NT2/D1 (cell line): ENCODE data around the gene F9.
"Not testable (repeated sequence)": the region's sequence is repeated elsewhere in the genome, so short reads cannot be mapped to it uniquely, and the experiment has no call there.

Experiments
- DNase-seq: peaks from one replicate; pipeline ENCODE4 v3.0.0-alpha.2; 2011; ENCODE audit warnings: low read depth, low spot score
- H3K27me3 ChIP-seq: 2 replicates; pipeline ENCODE4 v1.6.0; 2011; ENCODE audit warnings: mild to moderate bottlenecking; ENCODE audit not compliant: insufficient read length, insufficient read depth
- H3K36me3 ChIP-seq: 2 replicates; pipeline ENCODE4 v1.6.1; 2011; ENCODE audit warnings: mild to moderate bottlenecking, low read length, mixed read lengths; ENCODE audit not compliant: insufficient read depth, insufficient read length
- H3K4me1 ChIP-seq: 2 replicates; pipeline ENCODE4 v1.5.1; 2011; ENCODE audit not compliant: insufficient read depth, insufficient read length
- H3K4me3 ChIP-seq: 2 replicates; pipeline ENCODE4 v1.5.1; 2011; ENCODE audit warnings: low read depth; ENCODE audit not compliant: insufficient read length
- H3K9ac ChIP-seq: 2 replicates; pipeline ENCODE4 v1.6.0; 2011; ENCODE audit warnings: low read depth; ENCODE audit not compliant: insufficient read length
- H3K9me3 ChIP-seq: 2 replicates; pipeline ENCODE4 v1.5.1; 2011; ENCODE audit warnings: mild to moderate bottlenecking, low read length; ENCODE audit not compliant: insufficient read depth
- SUZ12 ChIP-seq: IDR thresholded peaks from 2 replicates; pipeline ENCODE4 v1.6.1; 2011; ENCODE audit not compliant: insufficient read length, insufficient read depth; ENCODE audit errors: extremely low read depth
- YY1 ChIP-seq: IDR thresholded peaks from 2 replicates; pipeline ENCODE4 v1.6.1; 2011; ENCODE audit not compliant: insufficient read length, insufficient read depth
- ZNF274 ChIP-seq: IDR thresholded peaks from 2 replicates; pipeline ENCODE4 v1.6.1; 2011; ENCODE audit warnings: mild to moderate bottlenecking, low read depth, low read length

F9 gene

GRCh38 chrX:139530550-139530949 lies at the start of gene F9:
F9 (plus strand) TSS chrX:139530739; CDS start chrX:139530765, 26 bp downstream.
- Histone ChIP-seq H3K4me3 (no peak within 1 kb of the TSS), H3K9ac (no peak within 1 kb of the TSS), H3K9me3 (no peaks in the 10 kb centered on the region), H3K4me1 (no peaks in the 10 kb centered on the region), H3K27me3 (no peaks in the 10 kb centered on the region), H3K36me3 (no peaks in the 10 kb centered on the region)
- TF ChIP-seq SUZ12 (no peak), YY1 (no peak), ZNF274 (no peak)
- DNase-seq, result no peak

- no peaks in the 10 kb centered on the region for H3K4me1 ChIP-seq
- no peak for DNase-seq
- H3K9me3 ChIP-seq, result no peaks in the 10 kb centered on the region
- H3K36me3 ChIP-seq, result no peaks in the 10 kb centered on the region
- H3K4me3 ChIP-seq, result no peak overlapping the region
- TF ChIP-seq ZNF274, result no peak
- TF ChIP-seq YY1, result no peak
- no peak for TF ChIP-seq SUZ12
- no peaks in the 10 kb centered on the region for H3K27me3 ChIP-seq
- no peak overlapping the region for H3K9ac ChIP-seq
Observed at GRCh38 chrX:139483699-139484098, 46.8 kb upstream of the F9 start.

- no peaks in the 10 kb centered on the region for H3K27me3 ChIP-seq
Observed at GRCh38 chrX:139484591-139484990, 45.9 kb upstream of the F9 start.

GRCh38 chrX:139495324-139495723 lies 35.2 kb upstream of the F9 start:
- no peak overlapping the region for H3K9ac ChIP-seq
- H3K4me3 ChIP-seq, result no peak overlapping the region
- H3K36me3 ChIP-seq, result no peaks in the 10 kb centered on the region
- TF ChIP-seq YY1 (no peak), SUZ12 (no peak), ZNF274 (no peak)
- H3K27me3 ChIP-seq, result no peaks in the 10 kb centered on the region
- no peaks in the 10 kb centered on the region for H3K9me3 ChIP-seq
- DNase-seq, result no peak
- H3K4me1 ChIP-seq, result no peaks in the 10 kb centered on the region

More at GRCh38 chrX:139484591-139484990, 45.9 kb upstream of the F9 start:
- Histone ChIP-seq H3K36me3 (no peaks in the 10 kb centered on the region), H3K4me1 (no peaks in the 10 kb centered on the region), H3K9me3 (no peaks in the 10 kb centered on the region), H3K9ac (no peak overlapping the region), H3K4me3 (no peak overlapping the region)
- no peak for TF ChIP-seq SUZ12
- TF ChIP-seq YY1, result no peak
- TF ChIP-seq ZNF274, result no peak
- no peak for DNase-seq

- no peak for TF ChIP-seq ZNF274
- no peak for TF ChIP-seq YY1
- TF ChIP-seq SUZ12, result no peak
Observed at GRCh38 chrX:139506333-139506732, 24.2 kb upstream of the F9 start.

GRCh38 chrX:139508099-139508498 lies 22.4 kb upstream of the F9 start:
- no peak overlapping the region for H3K9ac ChIP-seq
- no peaks in the 10 kb centered on the region for H3K36me3 ChIP-seq
- TF ChIP-seq SUZ12 (no peak), YY1 (no peak), ZNF274 (no peak)
- no peak overlapping the region for H3K4me3 ChIP-seq
- no peaks in the 10 kb centered on the region for H3K4me1 ChIP-seq
- no peaks in the 10 kb centered on the region for H3K27me3 ChIP-seq
- no peak for DNase-seq
- H3K9me3 ChIP-seq, result no peaks in the 10 kb centered on the region

More at GRCh38 chrX:139506333-139506732, 24.2 kb upstream of the F9 start:
- no peak overlapping the region for H3K4me3 ChIP-seq
- H3K27me3 ChIP-seq, result no peaks in the 10 kb centered on the region
- H3K9ac ChIP-seq, result no peak overlapping the region
- H3K36me3 ChIP-seq, result no peaks in the 10 kb centered on the region
- no peaks in the 10 kb centered on the region for H3K9me3 ChIP-seq
- H3K4me1 ChIP-seq, result no peaks in the 10 kb centered on the region
- no peak for DNase-seq

GRCh38 chrX:139518475-139518874 lies 12.1 kb upstream of the F9 start:
- no peaks in the 10 kb centered on the region for H3K9me3 ChIP-seq
- H3K27me3 ChIP-seq, result no peaks in the 10 kb centered on the region
- TF ChIP-seq ZNF274, result no peak
- no peak for TF ChIP-seq YY1
- TF ChIP-seq SUZ12, result no peak
- no peaks in the 10 kb centered on the region for H3K36me3 ChIP-seq
- no peak for DNase-seq
- no peaks in the 10 kb centered on the region for H3K4me1 ChIP-seq
- H3K4me3 ChIP-seq, result no peak overlapping the region
- no peak overlapping the region for H3K9ac ChIP-seq

GRCh38 chrX:139528829-139529228 lies 1.7 kb upstream of the F9 start:
- not testable (repeated sequence) for H3K36me3 ChIP-seq, H3K9ac ChIP-seq, H3K9me3 ChIP-seq, H3K27me3 ChIP-seq, H3K4me1 ChIP-seq, DNase-seq, H3K4me3 ChIP-seq
